Measurements from ENCODE around the gene USP36. TPM values are rescaled to one million over a fixed set of nuclear protein-coding genes. Genes with fewer than 3 reads are reported as not detected.
A peak's percentile ranks its signal among the peaks of the same experiment; 100 is the strongest.

USP36 gene
- total and polyA plus RNA-seq, 12 donors, result 13.9 to 69.1 (median 45.5) TPM

GRCh38 chr17:78821961-78822360 lies 18.7 kb downstream of the USP36 start:
- WGBS, 4 donors, result 93 to 97% (median 95%) methylated on average over 8 of the region's 8 CpGs
- intact Hi-C loops (cut with DNase I), result no loop called here
- no peak for DNase-seq
- Histone ChIP-seq H3K4me3 (no peak overlapping the region), H3K27ac (peak overlapping the region in 1 of 5 donors; percentile 26), H3K9me3 (replicated peaks in 1 of 3) (no peaks in the 10 kb centered on the region), H3K27me3 (no peaks in the 10 kb centered on the region), H3K4me1 (replicated peaks in 1 of 2) (no peaks in the 10 kb centered on the region), H3K36me3 (replicated peaks in 1 of 2) (peaks cover 0 to 98% of the 10 kb centered on the region in 2 donors)
- TF ChIP-seq CTCF (IDR thresholded peaks at IDR 0.05) (no peak), POLR2A (IDR thresholded peaks at IDR 0.05) (no peak)

GRCh38 chr17:78820841-78821240 lies 19.8 kb downstream of the USP36 start:
- WGBS, 4 donors, result 85 to 94% (median 92%) methylated on average over 8 to 13 of the region's 13 CpGs
- intact Hi-C loops (cut with DNase I), result no loop called here
- peaks cover 0 to 98% of the 10 kb centered on the region in 2 donors for H3K36me3 ChIP-seq (replicated peaks in 1 of 2)
- TF ChIP-seq POLR2A (IDR thresholded peaks at IDR 0.05), result no peak
- no peak for TF ChIP-seq CTCF (IDR thresholded peaks at IDR 0.05)
- no peaks in the 10 kb centered on the region for H3K9me3 ChIP-seq (replicated peaks in 1 of 3)
- no peak for DNase-seq
- no peaks in the 10 kb centered on the region for H3K27me3 ChIP-seq
- H3K4me1 ChIP-seq (replicated peaks in 1 of 2), result no peaks in the 10 kb centered on the region
- H3K27ac ChIP-seq, result no peak overlapping the region
- no peak overlapping the region for H3K4me3 ChIP-seq

GRCh38 chr17:78819806-78820792 lies 20.5 kb downstream of the USP36 start:
- H3K27ac ChIP-seq, result peak overlapping the region in 2 of 5 donors; percentile 69 to 78
- intact Hi-C loops (cut with DNase I), result no loop called here

More at GRCh38 chr17:78819806-78820792, 20.5 kb downstream of the USP36 start:
- TF ChIP-seq POLR2A (IDR thresholded peaks at IDR 0.05) (no peak), CTCF (IDR thresholded peaks at IDR 0.05) (no peak)
- Histone ChIP-seq H3K4me1 (replicated peaks in 1 of 2) (no peaks in the 10 kb centered on the region), H3K4me3 (no peak overlapping the region), H3K9me3 (replicated peaks in 1 of 3) (no peaks in the 10 kb centered on the region), H3K27me3 (no peaks in the 10 kb centered on the region), H3K36me3 (replicated peaks in 1 of 2) (peaks cover 0 to 97% of the 10 kb centered on the region in 2 donors)
- WGBS, 4 donors, result 86 to 94% (median 92%) methylated on average over 18 of the region's 18 CpGs
- no peak for DNase-seq

Measured in adrenal gland (tissue), 12 donors.